Activated CD8-positive, alpha-beta memory T cell treated with anti-CD3 and anti-CD28 coated beads, Interleukin-2, amount 50 U/mL, for 1 hour (primary cell): ENCODE results near the gene GRB10.
"Not testable (repeated sequence)": the region's sequence is repeated elsewhere in the genome, so short reads cannot be mapped to it uniquely, and the experiment has no call there.

Experiments used
- DNase-seq: peaks from one replicate; pipeline ENCODE4 v3.0.0-alpha.2; 2020; ENCODE audit errors: extremely low read depth

GRB10 gene

GRCh38 chr7:50608196-50608906 is 174.3 kb downstream of the GRB10 start:
- no peak for DNase-seq

GRCh38 chr7:50607524-50608125 is 175.1 kb downstream of the GRB10 start:
- no peak for DNase-seq

- no peak for DNase-seq
These were observed 177.6 kb downstream of the GRB10 start for GRCh38 chr7:50605059-50605458.

GRCh38 chr7:50603287-50603686 is 179.4 kb downstream of the GRB10 start:
- no peak for DNase-seq

- DNase-seq = no peak
These were observed 183.3 kb downstream of the GRB10 start for GRCh38 chr7:50599385-50599784.

- DNase-seq = no peak
These were observed 184.0 kb downstream of the GRB10 start for GRCh38 chr7:50598460-50599343.

- DNase-seq = no peak
These were observed 186.2 kb downstream of the GRB10 start for GRCh38 chr7:50596484-50596883.

GRCh38 chr7:50595491-50596102 is 187.1 kb downstream of the GRB10 start:
- DNase-seq = no peak

- no peak for DNase-seq
These were observed 187.8 kb downstream of the GRB10 start for GRCh38 chr7:50594734-50595485.

- DNase-seq = no peak
These were observed 188.6 kb downstream of the GRB10 start for GRCh38 chr7:50594136-50594535.

GRCh38 chr7:50592940-50593339 is 189.8 kb downstream of the GRB10 start:
- DNase-seq = no peak

GRCh38 chr7:50591480-50592438 is 190.9 kb downstream of the GRB10 start:
- DNase-seq = no peak

GRCh38 chr7:50591098-50591479 is 191.6 kb downstream of the GRB10 start:
- DNase-seq = no peak

- no peak for DNase-seq
These were observed 192.2 kb downstream of the GRB10 start for GRCh38 chr7:50590535-50590934.

- DNase-seq = no peak
These were observed 193.3 kb downstream of the GRB10 start for GRCh38 chr7:50589364-50589763.

- DNase-seq = no peak
These were observed 193.8 kb downstream of the GRB10 start for GRCh38 chr7:50588937-50589336.

GRCh38 chr7:50587737-50588136 is 195.0 kb downstream of the GRB10 start:
- DNase-seq = no peak

- DNase-seq = no peak
These were observed 197.8 kb downstream of the GRB10 start for GRCh38 chr7:50584793-50585408.

GRCh38 chr7:50584386-50584785 is 198.3 kb downstream of the GRB10 start:
- no peak for DNase-seq

- DNase-seq = not testable (repeated sequence)
These were observed 199.4 kb downstream of the GRB10 start for GRCh38 chr7:50583295-50583694.
